Middle frontal gyrus (tissue), 1 donor: ENCODE measurements around the gene GABBR1.

Experiments
- DNase-seq: peaks from one replicate; pipeline ENCODE4 v3.0.0-alpha.2; 2015; ENCODE audit warnings: low spot score; ENCODE audit errors: extremely low spot score

Gene GABBR1

DNA sequence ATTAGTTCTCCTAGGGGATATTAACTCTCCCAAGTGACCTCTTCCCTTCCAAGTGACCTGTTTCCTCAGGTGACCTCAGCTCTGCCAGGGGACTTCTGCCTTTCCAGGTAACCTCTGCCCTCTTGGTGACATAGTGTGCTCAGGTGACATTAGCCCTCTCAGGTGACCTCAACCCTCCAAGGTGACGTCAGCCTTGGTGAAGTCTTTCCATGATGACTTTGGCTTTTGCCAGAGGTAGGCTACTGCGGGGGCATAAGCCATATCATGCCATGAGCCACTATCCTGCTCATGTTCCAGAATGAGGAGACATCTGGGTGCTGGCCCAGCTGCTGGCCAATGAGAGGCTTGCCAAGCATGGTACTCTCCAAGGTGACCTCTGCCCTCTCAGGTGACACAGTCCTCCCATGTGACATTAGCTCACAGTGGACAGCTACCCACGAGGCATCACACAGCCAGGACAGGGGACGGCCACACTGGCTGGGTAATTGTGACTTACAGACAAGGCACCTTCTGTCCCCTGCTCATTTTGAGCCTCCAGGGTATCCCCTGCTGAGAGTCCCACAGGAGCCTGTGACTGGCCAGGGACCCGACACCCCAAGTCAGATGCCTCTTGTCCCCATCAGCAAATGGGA lies 104.6 kb downstream of the GABBR1 start:
- no peak for DNase-seq

DNA sequence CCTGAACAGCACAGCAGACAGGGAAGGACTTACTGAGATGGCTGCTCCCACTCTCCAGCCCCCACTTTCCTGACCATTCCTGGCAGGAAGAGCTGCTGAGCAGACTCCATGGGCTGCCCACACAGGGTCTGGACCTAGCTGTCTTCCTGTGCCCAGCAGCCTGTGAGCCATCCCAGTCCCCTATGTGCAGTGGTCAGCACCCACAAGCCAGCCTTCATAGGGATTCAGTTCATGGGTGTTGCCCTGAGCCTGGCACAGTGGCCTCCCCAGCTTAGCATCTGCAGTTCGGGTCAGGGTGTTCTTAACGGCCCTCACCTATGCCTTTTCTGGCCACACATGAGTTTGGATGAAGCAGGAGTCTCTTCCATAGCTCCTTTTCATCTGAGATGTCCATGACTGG lies 105.4 kb downstream of the GABBR1 start:
- DNase-seq: no peak

DNA sequence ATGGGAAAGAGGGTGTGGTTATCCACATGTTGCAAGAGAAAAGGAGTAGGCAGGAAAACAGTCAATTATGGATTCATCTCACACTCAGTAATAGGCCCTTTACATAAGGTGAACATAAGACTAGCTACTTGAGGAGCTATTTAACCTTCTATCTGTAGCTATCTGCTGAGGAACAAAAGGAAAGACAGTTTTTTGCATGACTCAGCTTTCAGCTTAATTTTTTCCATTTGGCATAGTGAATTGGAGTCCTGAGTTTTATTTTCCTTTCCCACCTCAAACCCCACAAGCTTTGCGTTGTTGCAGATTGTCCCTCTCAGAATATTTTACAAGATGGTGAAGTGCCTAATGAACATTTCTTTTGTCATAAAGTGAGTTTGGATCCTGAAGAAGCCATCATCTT lies 105.9 kb downstream of the GABBR1 start:
- no peak for DNase-seq

GRCh38 chr6:29525311-29525639 lies 107.7 kb downstream of the GABBR1 start:
- no peak for DNase-seq

DNA sequence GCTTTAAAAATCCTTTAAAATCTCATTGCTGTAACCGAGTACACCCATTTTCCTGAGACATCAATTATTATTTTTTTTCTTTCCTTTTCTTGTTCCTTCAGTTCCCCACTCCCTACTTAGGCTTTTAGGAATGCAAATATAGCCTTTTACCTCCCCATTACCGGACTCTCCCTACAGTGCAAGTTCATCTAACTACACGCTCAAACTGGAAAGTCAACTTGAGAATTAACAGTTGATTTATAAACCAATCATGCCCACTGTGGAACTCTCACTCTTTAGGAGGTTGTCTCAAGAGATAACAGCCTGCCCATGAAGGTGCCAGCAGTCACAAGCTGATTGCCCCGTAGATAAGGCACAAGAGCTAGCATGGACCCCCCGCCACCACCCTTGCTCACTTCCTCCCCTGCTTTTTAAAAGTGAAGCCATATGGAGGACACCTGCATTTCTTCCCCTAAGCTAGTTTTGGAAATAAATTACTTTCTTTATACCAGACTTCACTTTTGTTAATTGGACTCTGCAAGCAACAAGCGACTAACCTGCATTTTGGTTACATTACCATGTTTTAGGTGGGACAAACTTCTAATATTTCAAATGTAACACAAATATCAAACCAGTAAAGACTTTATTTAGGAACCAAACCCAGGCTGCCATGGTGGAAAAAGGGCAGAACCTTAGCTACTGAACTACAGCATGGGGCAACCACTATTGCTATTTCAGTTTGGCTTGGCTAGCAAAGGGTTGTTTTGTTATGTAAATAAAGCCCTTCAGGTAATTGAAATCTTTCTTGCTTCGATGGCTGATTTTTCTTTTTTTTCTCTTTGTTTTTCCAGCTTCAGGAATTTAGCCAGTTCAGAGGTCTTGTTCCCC lies 108.3 kb downstream of the GABBR1 start:
- no peak for DNase-seq

DNA sequence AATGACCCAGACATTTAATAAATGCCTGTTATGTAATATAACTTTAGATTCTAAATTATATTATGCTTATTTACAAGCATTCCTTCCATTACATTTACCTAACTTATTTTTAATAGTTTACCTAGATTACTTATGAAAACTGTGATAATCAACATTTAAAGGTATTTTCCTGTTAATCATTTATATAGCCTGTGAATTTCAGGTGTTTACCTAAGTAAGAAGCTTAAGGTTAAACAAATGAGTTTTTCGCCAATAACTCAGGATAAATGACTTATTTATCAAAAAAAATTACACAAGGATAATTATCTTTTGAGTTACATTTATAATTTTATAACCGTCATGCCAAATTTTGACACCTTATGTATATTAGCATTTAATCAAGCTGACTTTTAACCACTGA lies 108.9 kb downstream of the GABBR1 start:
- no peak for DNase-seq

- no peak for DNase-seq
Observed at GRCh38 chr6:29522227-29522626, 110.8 kb downstream of the GABBR1 start.

- no peak for DNase-seq
Observed at GRCh38 chr6:29521006-29521680, 111.8 kb downstream of the GABBR1 start.

- no peak for DNase-seq
Observed at GRCh38 chr6:29520232-29520631, 112.8 kb downstream of the GABBR1 start.

DNA sequence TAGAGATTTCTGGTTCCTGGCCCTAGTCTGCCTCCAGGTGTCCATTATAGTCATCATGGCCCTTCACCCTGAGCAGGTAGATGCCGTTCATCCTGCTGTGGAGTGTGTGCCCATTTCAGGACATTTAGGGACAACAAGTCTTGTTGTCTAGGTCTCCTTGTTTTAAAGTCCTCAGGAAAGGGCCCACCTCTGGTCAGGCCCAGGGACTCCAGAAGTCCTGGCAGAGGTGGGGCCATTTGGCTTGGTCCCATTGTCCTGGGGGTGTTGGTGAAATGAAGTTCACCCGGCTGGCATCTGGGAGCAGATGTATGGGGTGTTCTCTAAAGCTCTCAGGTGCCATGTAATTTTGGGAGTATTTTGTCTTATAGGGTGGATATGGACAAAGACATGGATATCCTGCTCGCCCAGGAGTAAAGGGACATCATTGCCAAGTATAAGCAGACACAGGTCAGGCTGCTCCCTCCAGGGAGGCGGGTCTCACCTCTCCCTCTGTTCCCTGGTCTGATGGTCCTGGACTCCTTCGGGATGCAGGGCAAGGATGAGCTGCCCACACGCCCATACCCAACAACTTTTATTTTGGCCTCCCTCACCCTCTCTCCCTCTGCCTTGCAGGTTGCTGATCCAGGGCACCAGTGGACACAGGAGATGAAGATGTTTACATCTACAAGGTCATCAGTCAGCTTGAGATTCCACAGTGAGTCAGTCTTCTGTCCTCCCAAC lies 113.5 kb downstream of the GABBR1 start:
- no peak for DNase-seq

GRCh38 chr6:29517728-29518440 lies 115.1 kb downstream of the GABBR1 start:
- DNase-seq: no peak

GRCh38 chr6:29517245-29517644 lies 115.7 kb downstream of the GABBR1 start:
- no peak for DNase-seq

DNA sequence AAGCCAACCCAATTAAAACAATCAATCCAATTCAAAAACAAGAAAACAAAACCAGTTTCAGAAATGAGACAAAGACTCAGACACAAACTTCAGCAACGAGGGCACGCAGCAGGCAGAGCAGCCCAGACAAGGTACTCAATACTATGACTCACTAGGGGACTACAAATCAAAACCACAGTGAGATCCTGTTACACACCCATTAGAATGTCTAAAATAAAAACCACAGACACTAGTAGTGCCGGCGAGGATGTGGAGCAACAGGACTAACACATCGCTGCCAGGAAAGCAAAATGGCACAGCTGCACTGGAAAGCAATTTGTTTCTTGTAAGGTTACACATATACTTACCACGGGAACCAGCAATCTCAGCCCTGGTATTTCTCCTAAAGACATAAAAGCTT lies 116.9 kb downstream of the GABBR1 start:
- no peak for DNase-seq

- no peak for DNase-seq
Observed at GRCh38 chr6:29510746-29511300, 122.2 kb downstream of the GABBR1 start.

DNA sequence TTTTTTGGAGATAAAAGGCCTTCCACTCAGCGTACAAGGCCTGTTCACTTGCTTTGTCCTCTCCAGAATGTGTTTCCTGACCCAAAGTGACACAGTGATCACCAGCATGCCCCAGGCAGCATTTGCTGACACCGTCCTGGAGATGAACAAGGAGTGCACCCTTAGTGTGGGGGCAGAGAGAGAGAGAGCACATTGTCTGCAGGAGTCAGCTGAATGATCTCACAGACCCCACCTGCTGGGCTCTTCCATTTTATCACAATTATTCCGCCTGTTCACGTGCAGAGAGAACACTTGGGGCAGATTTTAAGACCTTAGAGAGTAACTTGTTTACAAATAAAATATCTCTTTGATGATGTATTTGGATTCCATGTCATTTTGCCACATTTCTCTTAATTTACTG lies 122.8 kb downstream of the GABBR1 start:
- DNase-seq: no peak
